Measurements from ENCODE around the gene AFP. TPM values are rescaled to one million over a fixed set of nuclear protein-coding genes. Genes with fewer than 3 reads are reported as not detected.

The AFP gene
- total RNA-seq, 1 experiment from 2014 or later: 4.9 TPM

- Histone ChIP-seq H3K4me1 (ENCODE audit: insufficient read depth, low read length) (no peaks in the 10 kb centered on the region), H3K23ac (ENCODE audit: insufficient read length, low read depth, low read length) (no peak overlapping the region), H3K27ac (ENCODE audit: insufficient read length, low read depth, low read length) (no peak overlapping the region), H3K18ac (ENCODE audit: insufficient read length, low read depth, low read length) (no peak overlapping the region), H3K56ac (ENCODE audit: insufficient read length, low read depth, low read length) (no peak overlapping the region), H3K23me2 (ENCODE audit: insufficient read length, low read depth, low read length, poor library complexity, severe bottlenecking) (no peaks in the 10 kb centered on the region), H3K4me2 (ENCODE audit: insufficient read depth, insufficient read length, low read length) (no peak overlapping the region), H3K4ac (ENCODE audit: low read depth, low read length) (no peak overlapping the region), H3K79me1 (ENCODE audit: insufficient read depth, low read depth, low read length, poor library complexity, severe bottlenecking) (no peaks in the 10 kb centered on the region), H3K14ac (ENCODE audit: insufficient read depth, low read length) (no peak overlapping the region), H2AFZ (ENCODE audit: low read length) (no peak overlapping the region), H3T11ph (ENCODE audit: low read length) (no peak overlapping the region), H3K9me3 (ENCODE audit: control insufficient read depth, low read depth, low read length) (no peaks in the 10 kb centered on the region), H2BK120ac (ENCODE audit: low read depth, low read length, poor library complexity, severe bottlenecking) (no peak overlapping the region), H4K20me1 (ENCODE audit: control insufficient read depth, insufficient read depth, insufficient read length) (no peaks in the 10 kb centered on the region), H2BK5ac (ENCODE audit: insufficient read length, low read length) (no peak overlapping the region), H3K9ac (ENCODE audit: extremely low read depth, insufficient read length, low read length) (no peak overlapping the region), H4K8ac (replicated peaks; ENCODE audit: insufficient read length, low read depth, low read length) (no peak overlapping the region), H2BK15ac (ENCODE audit: low read depth, low read length) (no peak overlapping the region), H3K27me3 (ENCODE audit: insufficient read depth, low read length) (no peaks in the 10 kb centered on the region), H2BK12ac (ENCODE audit: insufficient read length, low read depth, low read length) (no peak overlapping the region), H4K91ac (ENCODE audit: insufficient read length, low read depth, low read length) (no peak overlapping the region), H2BK20ac (ENCODE audit: low read depth, low read length, poor library complexity, severe bottlenecking) (no peak overlapping the region), H3K79me2 (ENCODE audit: insufficient read depth, low read length) (no peaks in the 10 kb centered on the region), H4K5ac (ENCODE audit: insufficient read length, low read depth, low read length) (no peak overlapping the region), H2AK5ac (ENCODE audit: insufficient read length, low read length) (no peak overlapping the region)
- Mint-ChIP-seq H3K9me3 (no peaks in the 10 kb centered on the region), H3K4me3 (no peak overlapping the region), H3K4me1 (peaks cover 4% of the 10 kb centered on the region in 2 experiments), H3K36me3 (ENCODE audit: insufficient read depth in 1 of 3, low read depth in 3 of 3) (no peaks in the 10 kb centered on the region), H3K27ac (no peak overlapping the region), H3K27me3 (ENCODE audit: low read depth) (no peaks in the 10 kb centered on the region)
- no peak for DNase-seq
- WGBS (ENCODE audit: extremely low coverage, insufficient read length, low lambda C conversion rate): no CpG with 5 or more reads among the region's 1 CpG
- TF ChIP-seq CTCF (conservative IDR thresholded peaks at IDR 0.05): no peak
These were observed 39.7 kb upstream of the AFP start for GRCh38 chr4:73396304-73396703.
